Lower leg skin (tissue), 4 donors: Measurements from ENCODE around the gene PASK. TPM values are rescaled to one million over a fixed set of nuclear protein-coding genes. Genes with fewer than 3 reads are reported as not detected.

ENCODE experiments used
- DNase-seq, 2 donors: peaks; one replicate each; pipeline ENCODE4 v3.0.0-alpha.2; 2019; ENCODE audit warnings: low spot score in 2 of 2
- H3K4me3 ChIP-seq: fragments of 200-600 bp; sonication (generic); 2 replicates; pipeline ENCODE4 v1.5.1; 2017; ENCODE audit warnings: mild to moderate bottlenecking, low read depth; ENCODE audit not compliant: poor library complexity, severe bottlenecking
- POLR2A ChIP-seq, 2 donors: fragments of 450-650 bp; IDR thresholded peaks; one replicate each; pipeline ENCODE4 v1.6.1; 2016 to 2017; ENCODE audit warnings: antibody characterized with exemption in 2 of 2, mild to moderate bottlenecking in 1 of 2, moderate library complexity in 1 of 2
- WGBS, 2 donors: methylation state at CpG; one replicate each; pipeline ENCODE4 v1.1.5; 2018; 5-methylcytosine and 5-hydroxymethylcytosine counted together
- intact Hi-C: fragments of 100-400 bp; cut with DNase I; formaldehyde crosslinking; loops from one replicate; pipeline ENCODE4 v1.15.0; 2023; ENCODE audit warnings: low total_unique reads
- total RNA-seq, 4 donors: library from RNA; depleted of rRNA; stranded (reverse); fragments of >200 nt; gene quantifications; one replicate each; pipeline ENCODE4 v1.1.0, GENCODE V29; 2016
- TF ChIP-seq, protein P1 (sequence below), 3 donors: fragments of 450-650 bp; IDR thresholded peaks; one replicate each; pipeline ENCODE4 v1.5.1; 2016; ENCODE audit warnings: antibody characterized with exemption in 3 of 3, mild to moderate bottlenecking in 3 of 3, moderate library complexity in 2 of 3

The PASK gene
- total RNA-seq, 4 donors from 2014 or later = 4.8 to 11.9 (median 6.5) TPM

DNA sequence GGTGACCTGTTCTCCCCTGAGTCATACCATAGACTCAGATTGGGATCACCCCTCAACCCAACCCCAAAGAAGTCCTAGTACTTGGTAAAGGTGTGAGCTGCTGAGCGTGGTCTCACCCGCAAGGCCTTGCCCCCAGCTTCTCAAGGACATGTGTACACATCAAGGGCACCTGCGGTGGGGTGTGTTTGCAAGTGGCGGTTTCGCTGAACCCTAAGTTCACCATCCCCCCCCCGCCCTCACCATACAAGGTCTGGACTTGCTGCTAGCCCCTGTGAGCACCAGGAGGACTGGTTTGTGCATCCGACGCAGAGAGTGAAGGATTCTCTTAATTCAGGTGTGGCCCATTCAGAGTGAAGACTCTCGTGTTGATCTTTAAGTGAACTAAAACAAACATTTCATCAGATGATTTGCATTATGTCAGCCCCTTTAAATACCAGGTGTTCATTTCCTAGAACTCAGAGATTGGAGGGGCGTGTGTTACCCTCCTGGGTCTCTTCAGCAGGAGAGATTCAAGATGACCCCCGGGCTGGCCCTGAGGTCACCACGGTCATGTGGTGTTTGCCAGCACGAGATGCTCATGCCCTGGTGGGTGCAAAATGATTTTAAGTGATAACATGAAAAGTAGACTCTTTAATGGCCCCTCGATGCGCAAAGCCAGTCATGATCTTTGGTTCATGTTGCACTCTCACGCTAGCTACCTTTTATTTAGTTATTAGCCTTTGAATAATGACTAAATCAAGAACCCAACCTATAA lies 75.0 kb downstream of the PASK start:
- 91 to 93% methylated on average over 16 of the region's 16 CpGs for WGBS, 2 donors
- DNase-seq = peak in 1 of 2 donors; percentile 75
- TF ChIP-seq, protein P1, sequence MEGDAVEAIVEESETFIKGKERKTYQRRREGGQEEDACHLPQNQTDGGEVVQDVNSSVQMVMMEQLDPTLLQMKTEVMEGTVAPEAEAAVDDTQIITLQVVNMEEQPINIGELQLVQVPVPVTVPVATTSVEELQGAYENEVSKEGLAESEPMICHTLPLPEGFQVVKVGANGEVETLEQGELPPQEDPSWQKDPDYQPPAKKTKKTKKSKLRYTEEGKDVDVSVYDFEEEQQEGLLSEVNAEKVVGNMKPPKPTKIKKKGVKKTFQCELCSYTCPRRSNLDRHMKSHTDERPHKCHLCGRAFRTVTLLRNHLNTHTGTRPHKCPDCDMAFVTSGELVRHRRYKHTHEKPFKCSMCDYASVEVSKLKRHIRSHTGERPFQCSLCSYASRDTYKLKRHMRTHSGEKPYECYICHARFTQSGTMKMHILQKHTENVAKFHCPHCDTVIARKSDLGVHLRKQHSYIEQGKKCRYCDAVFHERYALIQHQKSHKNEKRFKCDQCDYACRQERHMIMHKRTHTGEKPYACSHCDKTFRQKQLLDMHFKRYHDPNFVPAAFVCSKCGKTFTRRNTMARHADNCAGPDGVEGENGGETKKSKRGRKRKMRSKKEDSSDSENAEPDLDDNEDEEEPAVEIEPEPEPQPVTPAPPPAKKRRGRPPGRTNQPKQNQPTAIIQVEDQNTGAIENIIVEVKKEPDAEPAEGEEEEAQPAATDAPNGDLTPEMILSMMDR (IDR thresholded peaks at IDR 0.05) = no peak
- TF ChIP-seq POLR2A (IDR thresholded peaks at IDR 0.05) = no peak
- H3K4me3 ChIP-seq = no peak overlapping the region
- intact Hi-C loops = no loop called here

DNA sequence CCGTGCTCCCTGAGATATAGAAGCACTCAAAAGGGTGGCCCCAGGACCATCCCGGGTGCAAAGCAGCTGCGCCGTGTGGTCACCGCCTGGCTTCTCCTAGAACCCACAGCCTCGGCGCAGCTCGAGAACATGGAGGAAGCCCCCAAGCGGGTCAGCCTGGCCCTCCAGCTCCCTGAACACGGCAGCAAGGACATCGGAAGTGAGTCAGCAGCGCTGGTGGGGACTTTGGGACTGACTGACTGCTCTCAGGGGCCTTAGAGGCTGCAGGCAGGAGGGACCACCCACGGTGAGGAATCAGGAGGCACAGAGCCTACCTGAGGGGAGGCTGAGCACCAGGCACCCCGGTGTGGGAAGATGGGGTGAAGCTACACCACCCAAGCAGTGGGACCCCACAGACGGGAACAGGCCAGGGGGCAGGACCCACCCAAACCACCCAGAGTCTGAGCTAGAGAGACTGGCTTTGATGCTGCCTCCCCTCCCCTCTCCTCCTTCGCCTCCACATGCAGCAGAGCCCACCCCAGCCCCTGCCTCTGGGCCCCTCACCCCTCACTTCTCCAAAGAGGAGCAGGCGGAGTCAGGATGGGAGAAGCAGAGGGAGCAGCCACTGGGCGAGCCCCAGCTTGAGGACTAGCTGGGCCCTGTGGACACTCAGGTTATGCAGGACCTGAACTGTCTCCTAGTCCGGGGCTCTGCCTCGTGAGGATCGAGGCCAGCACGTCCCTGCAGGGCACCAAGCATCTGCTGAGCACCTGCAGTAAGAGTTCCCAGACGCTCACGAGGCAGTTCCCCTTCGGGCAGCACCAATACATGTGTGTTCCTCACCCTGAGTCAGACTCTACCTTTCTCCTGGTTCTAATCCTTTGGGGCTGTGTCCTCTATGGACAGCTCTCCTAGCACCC lies 75.9 kb downstream of the PASK start:
- H3K4me3 ChIP-seq = no peak overlapping the region
- intact Hi-C loops = no loop called here
- WGBS, 2 donors = 73 to 77% methylated on average over 21 to 24 of the region's 25 CpGs
- TF ChIP-seq POLR2A (IDR thresholded peaks at IDR 0.05) = no peak
- TF ChIP-seq, protein P1 (IDR thresholded peaks at IDR 0.05) = no peak
- peak in 1 of 2 donors; percentile 83 for DNase-seq

GRCh38 chr2:241072553-241073165 lies 76.6 kb downstream of the PASK start:
- DNase-seq = peak in 1 of 2 donors; percentile 83
- no peak overlapping the region for H3K4me3 ChIP-seq
- intact Hi-C loops = no loop called here
- TF ChIP-seq, protein P1 (IDR thresholded peaks at IDR 0.05) = no peak
- TF ChIP-seq POLR2A (IDR thresholded peaks at IDR 0.05) = no peak
- WGBS, 2 donors = 73 to 74% methylated on average over 14 of the region's 14 CpGs

GRCh38 chr2:241072151-241072550 lies 77.1 kb downstream of the PASK start:
- intact Hi-C loops = no loop called here
- WGBS, 2 donors = 74 to 80% methylated on average over 8 to 9 of the region's 9 CpGs
- no peak overlapping the region for H3K4me3 ChIP-seq
- peak in 1 of 2 donors; percentile 66 for DNase-seq
- TF ChIP-seq, protein P1 (IDR thresholded peaks at IDR 0.05) = no peak
- no peak for TF ChIP-seq POLR2A (IDR thresholded peaks at IDR 0.05)

GRCh38 chr2:241071677-241072111 lies 77.6 kb downstream of the PASK start:
- peak in 1 of 2 donors; percentile 72 for DNase-seq
- no peak for TF ChIP-seq POLR2A (IDR thresholded peaks at IDR 0.05)
- TF ChIP-seq, protein P1 (IDR thresholded peaks at IDR 0.05) = no peak
- no peak overlapping the region for H3K4me3 ChIP-seq
- intact Hi-C loops = no loop called here
- WGBS, 2 donors = 82 to 85% methylated on average over 8 to 25 of the region's 25 CpGs
